NCI-H1105 treated with DMSO at 0.1 percent for 48 hours (cell line): ENCODE measurements around the gene NFASC.

Source experiments
- DNase-seq: peaks from one replicate; lab custom pipeline; 2025; lab: John Stamatoyannopoulos, UW

The NFASC gene

GRCh38 chr1:204859861-204860267 is 10.8 kb upstream of the NFASC start:
- DNase-seq: no peak

GRCh38 chr1:204863024-204863423 is 7.6 kb upstream of the NFASC start:
- DNase-seq: no peak

DNA sequence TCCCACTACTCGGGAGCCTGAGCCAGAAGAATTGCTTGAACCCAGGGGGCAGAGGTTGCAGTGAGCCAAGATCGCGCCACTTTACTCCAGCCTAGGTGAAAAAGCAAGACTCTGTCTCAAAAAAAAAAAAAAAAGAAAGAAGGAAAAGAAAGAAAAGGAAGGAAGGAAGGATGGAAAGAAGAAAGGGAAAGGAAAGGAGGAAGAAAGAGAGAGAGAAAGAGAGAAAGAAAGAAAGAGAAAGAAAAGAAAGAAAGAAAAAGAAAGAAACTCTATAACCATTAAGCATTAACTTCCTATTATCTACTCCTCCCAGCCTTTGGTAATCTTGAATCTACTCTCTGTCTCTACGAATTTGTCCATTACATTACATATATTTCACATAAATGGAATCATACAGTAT is 6.9 kb upstream of the NFASC start:
- no peak for DNase-seq

GRCh38 chr1:204866051-204866596 is 4.5 kb upstream of the NFASC start:
- no peak for DNase-seq

DNA sequence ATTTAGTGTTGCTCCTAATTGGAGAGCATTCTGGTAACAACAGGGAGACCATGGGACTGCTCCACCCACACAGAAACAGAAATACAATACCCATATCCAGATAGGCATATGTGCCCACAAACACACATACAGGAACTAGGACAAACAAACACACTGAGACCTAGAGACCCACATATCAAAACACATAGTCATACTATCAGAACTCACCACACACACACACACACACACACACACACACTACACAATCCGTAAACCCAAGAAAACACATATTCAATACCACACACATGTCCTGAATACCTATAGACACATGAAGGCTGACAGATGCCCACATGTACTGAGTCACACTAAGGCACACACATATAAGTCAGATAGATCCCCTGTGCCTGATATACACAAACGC is 3.5 kb upstream of the NFASC start:
- DNase-seq: no peak

DNA sequence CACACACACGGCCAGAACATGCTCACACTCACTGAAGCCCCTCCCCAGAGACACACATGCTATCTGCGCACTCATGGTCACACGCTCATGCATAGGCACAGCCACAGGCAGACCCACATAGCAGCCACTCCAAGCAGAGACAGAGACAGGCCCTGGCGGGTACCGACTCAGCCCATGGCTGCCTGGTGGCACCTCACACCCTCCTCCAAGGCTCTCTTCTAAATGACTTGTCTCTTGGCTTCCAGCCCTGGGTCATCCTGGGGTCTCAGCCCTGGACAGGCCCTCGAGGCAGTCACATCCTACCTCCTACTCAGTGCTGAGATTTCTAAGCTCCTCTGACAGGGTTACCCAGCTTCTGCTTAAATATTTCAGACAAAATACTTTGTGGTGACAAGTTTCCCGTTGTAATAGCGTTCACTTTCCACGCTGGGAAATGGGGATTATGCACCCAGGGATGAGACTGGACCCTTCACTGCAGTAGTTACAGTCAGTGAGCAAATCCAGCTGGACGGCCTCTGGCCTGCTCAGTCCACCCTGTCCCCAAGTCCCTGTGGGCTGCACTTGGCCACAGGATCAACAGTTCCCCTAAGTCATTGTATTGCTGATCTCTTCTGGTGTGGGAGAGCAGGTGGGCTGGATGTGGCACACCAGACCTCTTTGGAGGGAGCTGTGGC is 2.9 kb upstream of the NFASC start:
- DNase-seq: no peak

DNA sequence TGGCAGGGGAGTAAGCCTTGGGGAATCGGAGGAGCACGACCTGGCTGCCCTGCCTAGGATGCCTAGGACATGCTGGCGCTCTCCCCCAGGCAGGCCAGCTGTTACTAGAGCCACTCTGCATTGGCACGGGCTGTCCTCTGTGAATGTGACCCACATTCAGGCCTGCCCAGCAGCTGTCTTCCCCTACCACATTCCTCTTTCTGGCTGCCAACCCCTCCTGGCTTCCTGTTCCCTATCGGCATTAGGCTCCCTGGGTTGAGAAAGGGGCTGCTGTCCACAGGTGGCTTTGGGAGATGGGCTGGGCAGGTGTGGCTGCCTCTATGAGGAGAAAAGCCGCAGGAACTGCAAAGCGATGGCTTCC is 2.3 kb upstream of the NFASC start:
- no peak for DNase-seq

GRCh38 chr1:204869097-204869496 is 1.6 kb upstream of the NFASC start:
- no peak for DNase-seq

GRCh38 chr1:204871405-204872037 is 859 bp downstream of the NFASC start:
- no peak for DNase-seq

DNA sequence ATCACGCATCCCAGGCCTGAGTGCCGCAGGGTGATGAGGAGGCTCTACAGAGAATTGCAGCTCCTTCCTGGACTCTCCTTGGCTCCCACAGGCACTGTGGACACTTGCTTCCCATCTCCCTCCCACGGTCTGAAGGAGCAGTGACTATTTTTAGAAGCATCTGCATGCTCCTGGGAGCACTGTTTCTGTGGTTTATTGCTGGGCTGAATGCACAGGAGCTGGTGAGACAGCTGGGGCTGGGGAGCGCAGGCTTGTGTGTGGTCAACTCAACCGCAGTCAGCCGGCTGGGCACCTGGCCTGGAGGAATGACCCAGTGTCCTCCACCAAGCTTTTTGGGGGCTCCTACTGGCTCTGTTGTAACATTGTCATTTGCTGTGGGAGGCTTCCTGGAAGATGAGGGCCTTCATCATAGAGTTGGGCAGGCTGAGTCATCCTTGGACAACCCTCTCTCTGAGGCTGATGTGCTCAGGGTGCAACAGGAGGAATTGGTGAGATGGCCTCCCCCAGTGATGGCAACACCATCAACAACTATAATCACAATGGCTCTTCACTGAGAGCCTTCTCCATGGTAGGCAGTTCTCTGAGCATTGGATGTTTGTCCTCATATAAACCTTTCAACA is 1.7 kb downstream of the NFASC start:
- no peak for DNase-seq

- DNase-seq: no peak
These were observed 2.5 kb downstream of the NFASC start for GRCh38 chr1:204873176-204873575.

- DNase-seq: no peak
These were observed 3.1 kb downstream of the NFASC start for GRCh38 chr1:204873714-204874113.

DNA sequence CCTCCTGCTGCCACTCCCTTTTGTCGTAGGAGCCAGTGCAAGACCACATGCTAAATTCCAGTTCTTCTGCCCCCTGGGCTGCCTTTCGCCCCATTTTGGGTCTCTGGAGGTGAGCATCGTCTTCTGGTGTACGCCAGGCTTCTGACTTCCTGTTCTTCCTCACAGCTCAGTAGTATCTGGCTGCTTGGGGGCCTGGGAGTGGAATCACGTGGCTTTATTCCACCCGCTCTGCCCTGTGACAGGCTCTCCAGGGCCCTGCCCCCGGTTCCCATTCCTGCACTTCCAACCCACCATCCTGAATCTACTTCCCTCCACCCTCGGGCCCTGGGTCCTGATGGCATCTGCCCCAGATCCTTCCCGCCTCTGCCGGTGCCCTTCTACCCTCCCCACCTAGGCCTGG is 3.6 kb downstream of the NFASC start:
- no peak for DNase-seq

- DNase-seq: no peak
These were observed 4.6 kb downstream of the NFASC start for GRCh38 chr1:204875255-204875654.

- DNase-seq: no peak
These were observed 8.1 kb downstream of the NFASC start for GRCh38 chr1:204878621-204879234.

- DNase-seq: no peak
These were observed 8.7 kb downstream of the NFASC start for GRCh38 chr1:204879351-204879750.

GRCh38 chr1:204880906-204881305 is 10.2 kb downstream of the NFASC start:
- DNase-seq: no peak

DNA sequence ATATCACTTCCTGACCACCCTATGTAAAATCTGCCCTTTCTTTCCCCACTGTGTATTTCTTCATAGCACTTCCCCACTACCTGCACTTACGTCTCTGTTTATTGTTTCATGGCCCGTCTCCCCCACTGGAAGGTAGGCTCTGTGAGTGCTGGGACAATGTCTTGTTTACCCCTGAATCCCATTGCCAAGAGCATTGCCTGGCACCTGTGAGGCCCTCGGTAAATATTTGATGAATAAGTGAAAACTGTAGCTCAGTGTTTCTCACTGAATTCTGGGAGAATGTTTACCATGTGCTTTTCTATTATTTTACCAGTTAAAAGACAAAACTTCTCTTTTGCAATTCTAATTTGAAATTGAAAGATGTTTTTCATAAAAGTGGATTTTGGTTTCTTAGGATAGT is 11.8 kb downstream of the NFASC start:
- no peak for DNase-seq

GRCh38 chr1:204883405-204883804 is 12.7 kb downstream of the NFASC start:
- DNase-seq: no peak

DNA sequence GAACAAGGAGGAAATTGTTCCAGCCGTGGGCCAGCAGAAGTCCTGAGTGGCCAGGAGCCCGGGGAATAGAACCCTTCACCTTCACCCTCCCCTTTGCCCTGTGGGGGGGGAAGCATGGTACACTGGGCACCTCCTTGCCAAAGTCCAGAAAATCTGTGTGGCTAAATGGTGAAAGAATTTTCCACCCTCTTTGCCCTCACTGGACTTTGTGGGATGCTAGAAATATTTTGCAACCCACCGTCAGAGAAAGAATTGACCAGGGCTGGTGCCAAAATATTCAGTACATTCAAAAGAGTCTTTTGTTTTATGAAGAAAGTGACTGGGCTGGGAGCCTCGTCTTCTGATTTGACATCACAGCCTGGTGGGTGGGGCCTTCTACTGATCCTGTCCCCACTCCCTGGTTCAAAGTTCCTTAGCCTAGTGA is 14.6 kb downstream of the NFASC start:
- no peak for DNase-seq

DNA sequence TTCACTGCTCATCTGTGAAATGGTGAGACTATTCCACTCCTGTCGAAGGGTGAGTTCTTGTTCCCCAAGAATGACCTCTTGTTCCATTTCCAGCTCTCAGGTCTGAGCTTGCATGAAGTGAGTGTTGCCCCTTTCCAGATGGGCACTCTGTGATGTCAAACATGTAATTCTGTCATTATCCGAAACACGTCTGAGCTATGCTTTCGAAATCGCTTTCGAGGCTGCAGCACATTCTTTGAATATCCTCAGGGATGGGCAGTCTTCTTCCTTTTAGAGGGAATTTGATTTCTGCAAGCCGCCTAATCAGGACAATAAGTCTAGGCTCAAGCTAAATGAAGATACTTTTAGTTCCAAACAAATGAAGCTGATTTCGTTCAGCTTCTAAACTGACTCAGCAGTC is 15.1 kb downstream of the NFASC start:
- DNase-seq: no peak

DNA sequence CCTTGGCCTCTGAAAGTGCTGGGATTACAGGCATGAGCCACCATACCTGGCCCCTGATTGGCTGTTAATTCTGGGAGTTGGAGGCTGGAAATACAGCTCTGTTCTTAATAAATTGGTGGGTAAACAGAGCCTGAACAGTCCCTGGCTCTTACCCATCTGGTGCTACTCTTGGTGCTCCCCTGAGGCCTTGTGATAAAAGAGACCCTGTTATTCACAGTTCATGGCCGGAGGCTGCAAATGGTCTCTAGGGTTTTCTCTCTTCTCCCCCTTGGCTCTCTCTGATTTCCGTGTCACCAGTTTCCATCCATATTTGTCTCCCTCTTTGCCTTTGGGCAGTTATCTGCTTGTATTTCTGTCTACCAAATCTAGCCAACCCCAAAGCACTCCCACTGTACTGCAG is 17.2 kb downstream of the NFASC start:
- no peak for DNase-seq

DNA sequence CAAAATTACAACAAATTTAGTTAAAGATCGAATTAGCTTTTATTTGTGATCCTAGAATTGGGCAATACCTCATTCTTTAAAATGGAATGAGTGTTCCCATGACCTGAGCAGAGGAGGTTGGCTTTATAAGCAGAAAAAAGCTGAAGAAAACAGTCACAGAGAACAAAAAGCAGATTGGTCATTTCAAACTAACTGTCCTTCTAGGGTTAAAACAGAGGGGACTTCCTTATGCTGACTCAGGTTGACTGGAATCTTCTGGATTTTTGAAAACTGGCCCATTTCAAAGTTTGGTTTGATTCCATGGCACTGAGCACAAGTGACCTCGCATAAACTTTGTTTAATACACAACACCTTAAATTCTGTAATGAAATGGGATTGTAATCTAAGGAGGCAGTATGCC is 17.6 kb downstream of the NFASC start:
- DNase-seq: no peak
